Activated CD4-positive, alpha-beta T cell treated with anti-CD3 and anti-CD28 coated beads for 1 hour (primary cell): ENCODE data around the gene PROX2.

ENCODE experiments used
- DNase-seq: peaks from one replicate; pipeline ENCODE4 v3.0.0-alpha.2; 2020

The PROX2 gene

DNA sequence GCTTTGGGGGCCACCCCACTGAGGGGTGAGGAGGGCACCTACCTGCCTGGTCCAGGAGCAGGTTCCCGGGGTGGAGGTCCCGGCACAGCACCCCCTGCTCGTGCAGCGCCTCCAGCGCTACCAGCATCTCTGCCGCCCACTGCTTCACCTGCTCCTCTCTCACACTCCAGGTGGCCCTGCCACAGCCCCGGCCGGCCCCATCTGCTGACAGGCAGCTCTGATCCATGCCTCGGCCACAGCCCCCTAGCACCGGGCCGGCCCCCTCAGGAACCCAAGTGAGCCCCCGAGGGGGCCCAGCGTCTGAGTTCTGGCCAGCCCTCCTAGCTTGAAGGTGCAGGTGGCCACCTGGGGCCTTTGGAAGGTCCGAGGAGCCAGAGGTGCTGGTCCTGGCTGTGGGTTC lies 33.6 kb upstream of the PROX2 start:
- DNase-seq = no peak

DNA sequence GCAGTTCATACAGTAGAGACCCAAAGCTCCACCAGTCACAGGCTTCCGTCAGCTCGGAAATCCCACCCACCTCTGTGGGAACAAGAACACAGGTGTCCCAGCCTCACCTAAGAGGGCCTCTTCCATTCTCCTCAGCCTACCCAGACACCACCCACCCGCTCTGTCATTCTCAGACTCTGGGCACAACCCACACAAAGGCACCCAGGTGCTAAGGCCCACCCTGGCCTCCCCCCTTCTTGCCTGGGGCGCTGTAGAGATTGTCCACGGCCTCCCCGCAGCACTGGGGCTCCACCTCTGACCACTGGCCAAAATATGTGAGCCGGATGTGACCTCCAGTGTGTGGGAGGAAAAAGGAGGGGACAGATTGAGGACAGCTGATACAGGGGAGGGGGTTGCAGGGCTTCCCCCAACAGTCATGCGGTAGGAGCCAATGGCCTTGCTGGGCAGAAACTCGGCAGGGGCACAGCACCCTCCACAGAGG lies 33.0 kb upstream of the PROX2 start:
- no peak for DNase-seq

DNA sequence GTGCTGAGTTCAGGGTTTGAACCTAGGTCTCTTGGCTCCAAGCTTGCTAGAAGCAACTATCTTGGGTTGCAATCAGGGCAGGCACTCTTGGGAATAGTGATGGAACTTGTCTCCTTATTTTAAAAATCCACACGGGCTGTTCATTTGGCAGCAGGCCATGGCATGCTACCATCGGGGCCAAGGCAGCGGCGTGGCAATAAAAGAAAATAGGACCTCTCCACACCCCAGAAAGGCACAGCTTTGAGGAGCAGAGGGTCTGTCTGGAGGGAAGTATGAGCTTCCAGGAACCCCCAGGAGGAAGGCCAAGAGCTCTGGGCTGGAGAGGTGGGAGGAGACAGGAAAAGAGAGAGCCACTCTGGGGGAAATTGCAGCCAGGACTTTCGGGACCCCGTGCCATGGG lies 31.8 kb upstream of the PROX2 start:
- DNase-seq = no peak

DNA sequence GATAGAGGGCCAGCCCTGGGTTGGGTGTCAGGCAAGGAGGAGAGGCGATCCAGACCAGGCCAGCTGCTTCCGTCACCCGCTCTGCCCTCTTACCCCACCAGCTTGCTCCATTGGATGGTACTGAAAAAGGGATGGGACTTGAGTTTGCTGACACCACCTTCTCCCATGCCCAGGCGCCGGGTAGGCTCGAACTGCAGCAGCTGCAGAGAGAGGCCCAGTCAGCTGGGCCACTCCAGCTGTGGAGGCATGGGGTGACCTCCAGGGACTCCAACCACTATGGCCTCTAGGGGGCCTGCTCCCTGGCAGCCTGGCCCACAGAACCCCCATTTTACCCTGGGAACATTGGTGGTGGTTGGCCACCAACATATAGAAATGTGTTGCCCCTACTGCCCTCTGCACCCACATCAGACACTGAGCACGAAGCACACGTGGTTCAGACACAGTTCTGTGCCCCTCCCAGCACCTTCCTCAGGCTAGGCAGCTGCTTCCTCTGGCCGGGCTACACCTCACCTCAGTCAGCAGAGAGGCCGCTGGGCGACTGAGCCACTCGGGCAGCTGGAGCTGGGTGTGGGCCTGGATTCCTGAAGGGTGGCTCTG lies 31.1 kb upstream of the PROX2 start:
- DNase-seq = no peak

DNA sequence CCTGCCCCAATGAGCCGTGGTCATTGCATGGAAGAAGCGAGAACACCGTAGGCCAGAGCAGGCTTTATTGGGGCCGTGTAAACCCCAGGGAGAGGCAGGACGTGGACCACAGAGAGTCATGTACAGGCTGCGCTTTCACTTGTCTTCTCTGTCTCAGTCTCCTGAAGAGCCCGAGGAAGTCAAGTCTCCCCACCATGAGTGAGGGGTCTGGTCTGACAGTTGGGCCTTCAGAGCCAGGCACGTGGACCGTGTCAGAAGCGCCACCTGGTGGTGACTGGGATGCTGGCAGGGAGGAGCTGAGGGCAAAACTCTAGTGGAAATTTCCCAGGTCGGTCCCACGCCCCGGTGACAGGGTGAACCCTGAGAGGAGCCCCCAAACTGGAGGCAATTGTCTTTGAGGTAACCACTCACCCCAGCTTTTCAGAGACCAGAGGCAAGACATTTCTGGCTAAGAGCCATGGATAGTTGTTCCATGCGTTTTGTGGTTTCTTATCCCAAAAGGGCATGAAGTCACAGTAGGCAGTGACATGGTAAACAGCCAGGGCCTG lies 29.7 kb upstream of the PROX2 start:
- DNase-seq = peak; percentile 69

DNA sequence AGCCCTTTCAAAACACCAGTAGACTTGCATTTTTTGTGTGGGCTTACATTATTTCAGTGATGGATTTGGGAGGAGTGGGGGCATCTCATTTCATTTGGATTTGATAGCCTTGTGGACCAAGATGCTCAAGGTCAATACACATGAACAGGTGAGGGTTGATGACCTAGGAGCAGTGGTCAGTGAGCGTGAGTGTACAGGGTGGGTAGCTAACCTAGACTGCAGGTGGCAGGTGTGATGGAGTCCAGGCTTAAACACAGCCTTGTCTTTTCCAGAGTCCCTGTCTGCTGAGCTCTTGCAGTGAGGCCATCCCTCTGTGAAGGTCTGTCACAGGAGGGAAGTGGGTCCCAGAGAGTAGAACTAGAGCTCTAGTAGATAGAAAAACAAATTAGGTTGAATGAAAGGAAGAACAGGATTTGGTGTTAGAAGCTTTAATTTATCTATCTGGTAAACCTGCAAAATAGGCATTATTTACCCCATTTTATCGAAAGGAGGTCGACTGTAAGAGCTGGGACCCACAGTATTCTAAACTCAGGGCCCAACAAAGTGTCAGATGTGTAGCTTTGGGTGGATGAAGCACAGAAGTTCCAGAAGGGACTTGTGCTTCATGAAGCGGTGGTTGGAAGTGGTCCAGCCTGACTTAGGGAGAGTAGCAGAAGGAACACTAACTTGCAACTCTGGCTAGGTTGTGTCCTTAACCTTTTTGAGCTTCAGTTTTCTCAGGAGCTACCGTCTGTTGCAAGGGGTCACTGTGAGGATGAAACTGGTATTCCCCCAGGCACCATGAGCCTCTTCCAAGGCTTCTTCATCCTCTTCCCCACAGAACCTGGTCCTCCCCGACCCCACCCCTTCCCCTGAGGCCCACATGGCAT lies 28.9 kb upstream of the PROX2 start:
- DNase-seq = no peak

DNA sequence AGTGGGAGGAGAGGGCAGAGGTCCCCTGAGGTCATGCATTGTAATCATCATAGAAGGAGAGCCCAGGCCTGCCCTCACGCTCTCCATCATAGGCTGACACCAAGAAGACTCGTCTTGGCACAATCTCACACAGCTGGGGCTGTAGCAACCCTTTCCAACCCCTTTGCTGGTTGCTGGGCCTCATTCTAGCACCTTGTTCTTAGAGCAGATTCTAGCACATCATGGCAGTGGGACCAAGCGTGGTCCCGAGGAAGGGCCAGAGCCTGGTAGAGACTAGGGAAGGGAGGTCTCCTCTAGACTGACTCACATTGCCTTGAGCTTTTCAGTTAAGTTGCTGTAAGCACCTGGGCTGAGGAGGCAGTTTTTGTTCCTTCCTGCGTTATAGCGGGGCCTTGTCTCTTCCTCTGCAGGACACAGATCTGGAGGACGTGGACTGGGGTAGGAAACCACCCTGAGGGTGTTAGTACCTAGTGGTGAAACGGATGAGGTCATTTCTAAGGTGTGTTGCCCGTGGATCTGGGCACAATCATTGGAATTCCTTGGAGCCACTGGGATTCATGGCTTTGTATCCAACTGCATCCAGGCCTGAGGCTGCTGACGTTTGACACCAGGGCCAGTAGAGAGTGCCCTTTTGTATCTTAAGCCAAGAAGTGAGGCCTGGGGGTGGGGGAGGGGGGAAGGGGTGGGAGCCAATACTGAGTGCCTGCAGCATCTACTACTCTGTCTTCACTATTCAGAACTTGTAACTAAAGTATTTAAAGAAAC lies 27.2 kb upstream of the PROX2 start:
- DNase-seq = no peak

DNA sequence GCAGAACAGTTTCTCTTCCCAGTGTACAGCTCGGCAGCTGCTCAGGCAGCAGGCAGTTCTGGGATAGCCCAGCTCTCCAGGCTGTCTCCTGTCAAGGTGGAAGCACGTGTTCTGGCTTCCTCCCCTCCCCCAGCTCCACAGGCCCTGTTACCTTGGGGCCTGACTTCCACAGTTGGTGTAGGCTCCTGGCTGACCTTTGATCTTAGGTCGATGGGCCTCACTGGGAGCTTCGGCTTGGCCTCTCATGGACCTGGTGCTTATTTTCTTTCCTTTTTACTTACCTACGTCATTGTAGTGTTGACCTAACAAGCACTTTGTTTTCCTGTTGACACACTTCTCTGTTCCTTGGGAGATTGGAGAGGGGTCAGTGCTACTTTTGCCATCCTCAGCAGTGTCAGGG lies 22.7 kb upstream of the PROX2 start:
- DNase-seq = no peak

DNA sequence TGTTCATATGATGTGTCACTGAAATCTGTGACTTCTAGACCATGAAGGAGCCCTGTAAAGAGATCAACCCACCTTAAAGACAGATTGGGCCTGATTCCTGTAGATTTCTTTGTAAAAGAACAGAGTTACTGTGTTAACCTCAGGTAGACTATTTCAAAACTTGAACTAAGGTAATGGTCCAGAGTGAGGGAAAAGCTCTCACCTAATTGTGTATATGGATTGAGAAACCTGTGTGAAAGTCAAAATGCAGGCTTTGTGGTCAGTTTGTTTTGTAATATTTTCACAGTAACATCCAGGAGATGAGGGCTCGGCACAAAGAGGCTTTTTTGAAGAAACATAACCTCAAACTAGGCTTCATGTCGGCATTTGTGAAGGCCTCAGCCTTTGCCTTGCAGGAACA lies 22.1 kb upstream of the PROX2 start:
- DNase-seq = no peak

DNA sequence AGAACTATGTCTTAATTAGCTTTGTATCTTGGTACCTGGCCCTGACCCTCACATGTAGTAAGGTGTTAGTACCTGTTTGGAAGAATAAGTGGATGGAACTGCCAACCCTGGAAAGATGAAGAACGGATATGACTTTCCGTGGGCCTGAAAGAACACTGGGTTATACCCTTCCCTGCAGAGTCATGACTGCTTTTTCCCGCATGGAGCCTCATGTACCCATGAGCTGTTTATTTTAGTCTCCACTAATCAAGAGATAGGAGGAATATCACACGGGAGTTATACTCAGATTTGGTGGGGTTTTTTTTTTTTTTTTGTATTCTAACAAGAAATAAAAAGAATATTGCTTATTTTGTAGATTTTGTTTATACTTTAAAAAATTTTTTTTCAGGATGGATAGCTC lies 21.7 kb upstream of the PROX2 start:
- DNase-seq = no peak

DNA sequence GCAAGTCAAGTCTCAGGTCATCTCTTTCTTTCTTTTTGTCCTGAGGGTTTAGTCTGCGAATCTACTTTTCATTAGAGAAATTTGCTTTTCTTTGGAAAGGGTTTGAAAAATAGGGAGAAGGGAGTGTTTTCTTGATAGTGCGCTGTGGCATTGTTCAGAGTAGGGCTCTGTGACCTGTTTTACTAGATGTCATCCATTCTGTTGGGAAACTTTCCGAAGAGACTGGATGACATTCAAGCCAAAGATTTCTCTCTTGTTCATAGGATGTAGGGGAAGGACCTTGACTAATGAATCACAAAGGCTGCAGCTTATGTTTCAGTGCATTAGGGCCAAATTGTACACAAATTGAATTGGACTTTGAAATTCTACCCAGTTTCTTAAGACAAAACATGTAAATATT lies 20.5 kb upstream of the PROX2 start:
- DNase-seq = no peak

DNA sequence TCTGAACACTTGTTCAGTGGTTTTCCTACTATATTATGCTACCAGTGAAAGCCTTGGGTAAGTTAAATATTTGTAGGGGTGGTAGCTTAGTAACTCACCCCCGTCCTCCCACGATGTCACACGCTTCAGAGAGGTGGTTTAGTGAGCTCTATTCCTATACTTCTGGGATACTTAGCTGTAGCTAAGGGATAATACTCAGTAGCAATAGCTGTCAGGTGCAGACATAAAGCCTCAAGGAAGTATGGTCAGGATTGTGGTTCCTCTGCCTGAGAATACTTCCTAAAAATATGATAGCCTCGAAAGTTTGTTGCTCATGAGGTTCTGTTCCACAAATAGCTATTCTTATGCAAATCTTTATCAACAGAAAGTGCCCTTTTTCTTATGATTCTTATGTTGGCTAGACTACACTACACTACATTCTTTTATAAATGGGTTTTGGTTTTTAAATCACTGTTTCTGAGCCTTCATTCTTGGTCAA lies 17.7 kb upstream of the PROX2 start:
- DNase-seq = no peak

DNA sequence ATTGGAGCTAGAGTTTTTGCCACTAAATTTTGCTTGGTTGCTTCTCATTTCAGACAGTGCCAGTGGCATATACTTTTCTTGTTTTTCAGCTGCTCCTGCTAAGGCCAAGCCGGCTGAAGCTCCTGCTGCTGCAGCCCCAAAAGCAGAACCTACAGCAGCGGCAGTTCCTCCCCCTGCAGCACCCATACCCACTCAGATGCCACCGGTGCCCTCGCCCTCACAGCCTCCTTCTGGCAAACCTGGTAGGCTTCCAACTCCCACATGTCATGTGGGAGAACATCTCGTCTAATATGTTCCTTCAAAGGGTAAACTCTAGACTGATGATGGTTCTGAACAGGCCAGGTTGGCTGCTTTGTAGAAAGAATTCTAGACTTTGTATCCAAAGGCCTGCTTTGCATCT lies 16.8 kb upstream of the PROX2 start:
- DNase-seq = no peak

DNA sequence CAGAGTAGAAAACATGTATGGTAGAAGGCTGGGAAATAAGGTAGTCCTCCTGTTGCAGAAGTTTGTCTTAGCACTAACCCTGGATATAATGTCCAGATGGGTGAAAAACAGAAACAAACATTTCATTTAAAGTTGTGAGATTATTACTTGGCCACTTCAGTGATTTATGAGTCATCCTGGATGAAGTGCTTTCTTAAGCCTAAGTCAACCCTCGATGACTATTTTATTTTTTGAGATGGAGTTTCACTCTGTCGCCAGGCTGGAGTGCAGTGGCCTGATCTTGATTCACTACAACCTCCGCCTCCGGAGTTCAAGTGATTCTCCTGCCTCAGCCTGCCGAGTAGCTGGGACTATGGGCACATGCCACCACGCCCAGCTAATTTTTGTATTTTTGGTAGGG lies 15.9 kb upstream of the PROX2 start:
- DNase-seq = no peak

DNA sequence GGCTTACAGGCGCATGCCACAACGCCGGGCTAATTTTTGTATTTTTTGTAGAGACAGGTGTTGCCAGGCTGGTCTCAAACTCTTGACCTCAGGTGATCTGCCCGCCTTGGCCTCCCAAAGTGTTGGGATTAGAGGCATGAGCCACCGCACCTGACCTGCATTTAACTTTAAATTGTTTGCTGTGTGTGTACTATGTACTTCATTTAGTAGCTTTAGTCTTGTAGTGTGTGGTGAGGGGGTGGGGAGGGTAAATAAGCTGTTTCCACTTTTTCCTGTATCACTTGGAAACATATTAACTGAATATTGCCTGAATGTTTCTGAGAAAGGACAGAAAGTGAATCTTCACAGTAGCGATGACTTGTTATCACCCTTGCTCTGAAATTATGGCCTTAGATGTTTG lies 14.3 kb upstream of the PROX2 start:
- DNase-seq = no peak

DNA sequence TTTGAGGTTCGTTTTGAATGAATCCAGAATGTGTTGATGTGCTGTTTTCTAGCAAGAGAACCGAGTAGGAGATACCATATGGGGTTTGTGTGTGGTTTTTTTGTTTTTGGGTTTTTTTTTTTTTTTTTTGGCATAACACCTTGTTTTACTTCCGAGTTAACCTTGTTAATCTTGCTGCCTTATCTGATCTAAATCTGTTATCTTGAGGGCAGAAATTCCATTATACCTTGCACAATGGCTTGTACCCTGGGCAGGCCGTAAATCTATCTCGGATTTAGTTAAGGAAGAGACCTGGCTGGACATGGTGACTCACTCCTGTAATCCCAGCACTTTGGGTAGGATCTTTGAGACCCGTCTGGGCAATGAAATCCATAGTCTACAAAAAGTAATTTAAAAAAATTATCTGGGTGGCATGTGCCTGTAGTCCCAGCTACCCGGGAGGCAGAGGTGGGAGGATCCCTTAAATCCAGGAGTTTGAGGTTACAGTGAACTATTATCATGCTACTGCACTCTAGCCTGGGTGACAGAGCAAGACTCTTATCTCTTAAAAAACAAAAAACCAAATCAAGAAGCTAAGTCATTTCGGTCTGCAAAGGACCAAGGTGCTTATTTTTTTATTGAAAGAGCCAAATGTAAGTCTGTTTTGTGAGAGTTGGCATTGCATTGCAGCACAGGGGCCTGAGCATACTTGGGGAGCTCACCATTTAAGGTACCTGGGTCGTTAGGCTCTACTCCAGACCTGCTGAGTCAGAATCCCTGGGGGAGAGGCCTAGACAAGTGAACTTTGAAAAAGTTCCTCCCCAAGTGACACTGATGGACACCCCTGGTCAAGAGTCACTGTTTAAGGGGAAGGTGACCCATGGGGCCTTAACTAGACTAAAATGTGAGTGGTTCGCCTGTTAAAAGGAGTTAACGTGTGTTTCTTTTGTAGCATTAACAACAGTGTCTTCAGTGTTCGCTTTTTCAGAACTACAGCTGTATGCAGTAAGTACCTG lies 12.5 kb upstream of the PROX2 start:
- no peak for DNase-seq

DNA sequence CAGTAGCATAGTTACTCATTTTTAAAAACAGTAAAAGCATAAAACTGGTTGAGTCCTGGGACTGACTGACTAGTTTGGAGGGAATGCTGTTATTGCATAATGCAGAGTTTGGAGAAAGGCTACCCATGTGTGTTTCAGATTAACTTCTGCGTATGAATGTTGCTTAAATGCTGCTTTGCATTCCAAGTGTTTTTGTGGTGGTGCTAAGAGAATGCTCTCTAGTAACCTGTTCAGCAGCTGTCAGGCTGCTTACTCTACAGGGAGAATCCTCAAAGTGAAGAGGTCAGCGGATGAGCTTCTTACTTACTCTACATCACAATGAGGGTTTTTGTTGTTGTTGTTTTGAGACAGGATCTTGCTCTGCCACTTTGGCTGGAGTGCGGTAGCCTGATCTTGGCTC lies 10.1 kb upstream of the PROX2 start:
- no peak for DNase-seq

DNA sequence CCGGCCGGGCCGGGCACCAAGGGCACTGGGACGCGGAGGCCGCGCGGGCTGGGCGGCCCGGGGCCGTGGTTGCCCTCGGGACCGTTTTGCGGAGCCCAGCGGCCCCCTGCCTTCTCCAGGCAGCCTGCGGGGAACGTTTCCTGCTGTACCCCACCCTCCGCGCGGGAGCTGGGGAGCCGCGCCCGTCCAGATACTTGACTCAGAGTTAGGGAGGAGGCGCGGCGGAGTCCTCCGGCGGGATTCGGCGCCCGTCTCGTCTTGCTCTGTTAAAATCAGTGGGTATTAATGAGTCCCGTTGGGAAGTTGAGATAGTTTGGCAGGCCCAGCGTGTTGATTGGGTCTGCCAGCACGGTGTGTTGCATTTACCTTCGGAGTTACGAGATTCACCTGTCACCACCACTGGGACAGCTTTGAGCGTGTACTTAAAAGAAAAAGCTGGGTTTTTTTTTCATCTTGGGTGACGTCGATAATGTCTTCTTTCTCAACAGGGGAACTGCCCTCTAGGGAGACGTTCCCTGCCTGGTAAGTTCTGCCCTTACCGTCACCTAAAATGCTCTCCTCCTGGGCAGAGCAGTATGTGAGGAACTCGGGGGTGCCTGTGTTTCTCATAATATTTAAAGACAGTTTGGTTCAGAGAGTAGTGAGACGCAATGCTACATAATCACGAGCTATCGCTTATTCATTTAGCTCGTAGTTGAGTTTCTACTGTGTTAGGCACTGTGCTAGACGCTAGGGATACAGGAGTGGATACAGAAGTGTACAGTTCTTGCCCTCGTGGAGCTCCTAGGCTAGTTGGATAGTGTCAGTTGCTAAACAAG lies 6.4 kb upstream of the PROX2 start:
- peak; percentile 29 for DNase-seq

DNA sequence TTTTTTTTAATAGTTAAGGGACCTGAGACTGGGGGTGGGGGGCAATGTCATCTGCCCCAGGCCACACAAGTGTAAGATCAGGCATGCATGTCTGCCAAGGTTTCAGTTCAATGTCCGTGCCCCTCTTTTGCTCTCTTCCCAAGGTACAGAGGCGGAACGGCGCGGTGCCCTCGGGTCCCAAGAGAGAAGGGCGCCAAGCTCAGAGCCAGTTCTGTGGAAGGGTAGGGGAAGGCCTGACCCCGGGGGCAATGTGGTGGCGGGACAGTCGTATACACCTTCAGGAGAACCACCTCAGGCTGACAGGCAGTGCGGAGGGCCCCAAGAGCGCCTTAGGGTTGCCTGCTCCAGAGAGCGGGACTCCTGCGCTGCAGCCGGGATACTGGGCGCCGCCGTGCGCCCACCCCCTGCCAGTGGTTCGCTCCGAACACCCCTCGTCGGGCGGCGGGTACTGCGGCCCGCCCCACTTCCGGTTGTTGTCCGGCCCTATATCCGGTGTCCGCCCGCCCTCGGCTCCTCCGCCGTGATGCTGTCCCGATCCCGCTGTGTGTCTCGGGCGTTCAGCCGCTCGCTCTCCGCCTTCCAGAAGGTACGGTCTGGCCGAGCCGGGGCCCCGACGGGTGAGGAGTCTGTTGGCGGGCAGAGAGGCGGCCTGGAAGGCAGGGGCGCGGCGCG lies 5.6 kb upstream of the PROX2 start, which contains the start of gene DLST:
Gene DLST, plus strand, starts transcription at position 486 of the 672 bp plus-strand sequence. Its CDS starts 38 bp downstream, at position 524.
- peak; percentile 76 for DNase-seq

DNA sequence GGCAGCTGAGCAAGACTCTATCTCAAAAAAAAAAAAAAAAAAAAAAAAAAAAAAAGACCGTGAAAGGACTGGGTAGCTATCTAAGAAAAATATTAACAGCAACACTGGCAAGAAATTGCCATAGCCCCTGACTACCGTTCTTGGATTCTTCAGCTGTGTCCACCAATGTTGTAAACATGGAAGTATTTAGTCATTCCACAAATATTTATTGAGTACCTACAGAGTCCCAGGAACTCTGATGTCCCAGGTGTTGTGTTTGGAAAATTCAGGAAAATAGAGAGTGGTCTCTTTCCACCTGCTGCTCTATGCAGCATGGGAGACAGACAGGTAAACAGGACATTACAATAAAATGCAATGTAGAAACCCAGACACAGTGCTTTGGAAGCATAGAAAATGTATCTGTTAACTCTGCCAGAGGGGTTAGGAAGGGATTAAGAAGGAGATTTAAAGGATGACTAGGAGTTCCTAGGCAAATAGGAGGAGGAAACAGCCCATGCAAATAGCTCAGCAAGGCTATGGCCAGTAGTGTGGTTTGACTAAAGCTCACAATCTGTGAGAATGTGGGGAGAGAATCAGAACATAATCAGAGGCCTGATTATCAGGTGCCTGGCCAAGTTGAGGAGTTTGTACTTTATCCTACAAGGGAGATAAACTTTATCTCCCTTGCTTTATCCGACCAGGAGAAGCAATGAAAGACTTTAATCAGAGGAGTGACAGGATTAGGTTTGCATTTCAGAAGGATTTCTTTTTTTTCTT lies 3.7 kb upstream of the PROX2 start:
- DNase-seq = no peak
